Effector CD4-positive, alpha-beta T cell (primary cell): ENCODE results near the gene PIR. TPM values are rescaled to one million over a fixed set of nuclear protein-coding genes. Genes with fewer than 3 reads are reported as not detected.
A peak's percentile ranks its signal among the peaks of the same experiment; 100 is the strongest.

Source experiments
- DNase-seq: peaks from one replicate; pipeline ENCODE4 v3.0.0-alpha.2; 2020
- total RNA-seq: gene quantifications from one replicate; lab custom pipeline; 2026; lab: John Stamatoyannopoulos, UW

The PIR gene
- not detected for total RNA-seq

DNA sequence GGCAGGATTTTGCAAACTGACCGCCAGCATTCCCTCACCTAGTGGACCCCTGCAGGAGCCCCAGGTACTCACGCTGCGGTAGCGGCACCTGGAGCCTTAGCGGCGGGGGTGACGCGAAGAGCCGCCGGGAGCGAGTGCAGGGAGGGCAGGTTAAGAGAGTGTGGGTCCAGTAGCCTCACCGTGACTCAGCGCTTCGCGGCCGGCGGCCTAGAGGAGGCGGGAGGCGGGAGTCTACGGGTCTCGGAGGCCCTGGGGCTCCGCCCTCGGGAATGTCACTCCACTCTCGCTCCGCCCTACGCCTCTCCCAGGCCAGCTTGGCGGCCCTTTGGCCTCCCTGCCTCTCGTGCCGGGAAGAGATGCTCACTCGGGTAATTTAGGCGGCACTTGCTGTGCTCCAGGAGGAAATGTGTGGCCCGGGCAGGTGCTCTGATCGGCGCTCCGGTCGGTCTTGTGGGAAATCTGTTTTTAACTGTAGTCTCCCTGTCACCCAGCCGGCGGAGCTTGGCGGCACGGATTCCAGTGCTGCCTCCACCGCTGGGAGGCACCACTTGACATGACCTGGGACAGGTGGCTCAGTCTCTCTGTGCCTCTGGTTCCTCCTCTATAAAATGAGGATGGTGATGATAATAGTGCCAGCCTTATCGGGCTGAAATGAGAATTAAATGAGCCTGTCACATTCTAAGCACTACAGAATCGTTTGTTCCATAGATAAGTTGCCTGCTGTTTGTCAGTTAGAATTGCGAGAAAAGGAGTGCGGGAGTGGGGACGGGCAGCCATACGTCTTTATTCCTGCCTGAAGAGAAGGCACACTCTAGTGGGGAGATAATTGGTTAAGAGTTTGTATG, at the start of gene PIR:
TSS of gene PIR (minus strand) at position 216 of the 845 bp plus-strand sequence. CDS start 2,076 bp downstream, outside the sequence.
- DNase-seq = no peak

DNA sequence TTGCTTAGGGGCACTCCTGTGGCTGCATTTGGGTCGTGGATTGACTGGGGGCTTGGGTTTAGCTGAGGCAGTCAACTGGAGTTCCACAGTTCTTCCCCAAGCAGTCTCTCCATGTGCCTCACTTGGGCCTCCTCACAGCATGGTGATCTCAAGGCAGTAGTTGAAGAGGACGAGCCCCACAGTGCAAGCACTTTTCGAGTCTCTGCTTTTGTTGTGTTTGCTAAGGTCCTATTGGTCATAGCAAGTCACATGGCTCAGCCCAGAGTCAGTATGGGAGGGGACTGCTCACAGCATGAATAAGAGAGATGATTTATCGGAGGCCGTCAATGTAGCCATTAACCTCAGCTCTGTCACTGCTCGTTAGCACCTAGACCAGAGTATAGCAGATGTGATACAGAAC, 37.2 kb upstream of the PIR start:
- DNase-seq = no peak

DNA sequence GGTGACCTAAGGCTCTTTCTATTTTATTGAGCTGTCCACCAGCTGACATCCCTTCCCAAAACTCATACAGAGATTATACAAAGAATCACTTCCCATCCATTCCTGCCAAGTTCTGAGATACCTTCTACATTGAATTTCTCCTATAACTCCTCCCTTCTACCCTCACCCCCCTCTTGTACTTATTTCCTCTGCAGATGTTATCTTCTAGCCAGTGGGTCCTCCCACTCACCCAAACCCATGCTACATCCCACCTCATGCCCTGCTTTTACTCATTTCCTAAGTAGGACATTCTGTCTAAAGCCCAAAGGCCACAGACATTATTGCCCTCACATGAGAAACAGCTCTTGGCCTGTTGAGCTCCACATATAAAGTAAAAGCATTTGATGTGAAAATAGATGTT, 36.0 kb upstream of the PIR start:
- DNase-seq = no peak

DNA sequence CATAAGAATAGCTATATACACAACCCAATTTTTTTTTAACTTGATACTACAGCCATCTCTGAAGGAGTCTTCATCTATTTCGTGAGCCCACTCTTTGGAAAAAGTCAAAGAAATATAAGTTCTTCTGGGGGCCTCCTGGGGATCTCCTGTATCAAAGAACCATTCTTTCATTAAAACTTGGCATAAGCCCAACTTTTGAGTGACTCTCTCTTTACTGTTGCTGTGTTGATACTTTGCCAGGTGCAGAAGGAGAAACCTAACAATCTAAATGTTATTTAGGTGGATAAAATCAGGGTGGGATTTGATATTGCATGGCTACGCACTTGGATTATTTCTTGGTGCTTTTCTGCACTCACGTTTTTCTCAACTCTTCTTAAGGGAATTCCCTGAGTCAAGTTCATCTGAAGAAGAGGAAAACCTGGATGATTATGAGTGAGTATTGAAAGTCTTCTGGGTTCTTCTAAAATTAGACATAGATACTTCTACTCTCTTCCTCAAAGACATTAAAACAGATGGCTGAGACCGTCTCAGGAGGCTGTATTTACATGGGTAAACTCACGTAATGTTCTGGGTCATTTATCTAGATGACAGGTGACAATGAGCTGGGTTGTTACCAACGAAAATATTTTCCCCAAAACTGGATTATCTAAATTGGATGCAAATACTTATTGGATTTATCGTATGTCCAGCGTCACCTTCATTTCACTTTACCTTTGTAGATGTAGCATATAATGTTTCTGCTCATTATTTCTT, 32.7 kb upstream of the PIR start:
- DNase-seq = no peak

DNA sequence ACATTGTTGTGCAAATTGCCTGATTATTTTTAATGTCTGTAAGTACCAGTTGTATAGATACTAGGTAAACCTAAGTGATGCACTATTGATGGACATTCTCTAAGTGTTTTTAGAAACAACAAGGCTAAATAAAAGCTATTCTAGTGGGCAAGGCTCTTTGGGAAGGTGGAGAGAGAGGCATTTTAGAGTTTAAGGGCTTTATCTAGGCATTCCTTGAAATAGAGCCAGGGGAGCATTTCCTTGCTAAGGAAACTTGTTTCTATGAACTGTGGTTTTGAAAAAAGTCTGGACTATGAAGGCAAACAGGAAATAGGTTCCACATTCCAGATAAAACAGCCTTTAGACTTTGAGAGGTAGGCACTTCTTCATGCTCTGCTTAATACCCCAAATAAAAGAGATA, 31.3 kb upstream of the PIR start:
- no peak for DNase-seq

DNA sequence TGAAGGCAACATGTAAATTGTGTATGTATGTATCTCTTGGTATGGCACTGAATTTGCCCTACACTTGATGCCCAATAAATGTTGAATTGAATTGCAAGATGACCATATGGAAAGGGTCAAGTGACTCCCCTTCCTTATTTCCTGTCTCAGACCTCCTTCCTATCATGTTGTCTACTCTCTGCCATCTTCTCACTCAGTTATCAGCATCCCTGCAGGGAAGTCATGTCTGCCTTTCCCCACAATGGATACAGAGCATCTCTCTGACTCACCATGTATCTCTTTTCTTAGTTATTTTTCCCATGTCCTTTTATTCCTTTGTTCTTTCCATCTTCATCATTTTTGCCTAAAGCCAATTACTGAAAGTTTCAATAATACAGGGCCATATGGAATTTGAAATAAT, 30.0 kb upstream of the PIR start:
- DNase-seq = no peak

DNA sequence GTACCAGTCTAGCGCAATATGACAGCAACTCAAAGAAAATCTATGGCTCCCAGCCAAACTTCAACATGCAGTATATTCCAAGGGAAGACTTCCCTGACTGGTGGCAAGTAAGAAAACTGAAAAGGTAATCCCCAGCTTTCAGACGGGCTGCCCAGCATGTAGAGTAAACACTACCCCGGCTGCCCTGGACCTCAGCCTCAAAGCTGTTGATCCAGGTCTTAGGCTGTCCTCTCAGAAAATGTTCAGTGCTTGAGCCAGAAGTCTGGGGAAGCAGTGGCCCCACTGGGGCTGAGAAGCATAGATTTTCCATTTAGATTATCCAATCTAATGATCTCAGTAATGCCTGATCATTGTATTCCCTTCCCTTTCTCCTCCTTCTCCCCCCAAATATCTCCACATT, 29.3 kb upstream of the PIR start:
- no peak for DNase-seq

DNA sequence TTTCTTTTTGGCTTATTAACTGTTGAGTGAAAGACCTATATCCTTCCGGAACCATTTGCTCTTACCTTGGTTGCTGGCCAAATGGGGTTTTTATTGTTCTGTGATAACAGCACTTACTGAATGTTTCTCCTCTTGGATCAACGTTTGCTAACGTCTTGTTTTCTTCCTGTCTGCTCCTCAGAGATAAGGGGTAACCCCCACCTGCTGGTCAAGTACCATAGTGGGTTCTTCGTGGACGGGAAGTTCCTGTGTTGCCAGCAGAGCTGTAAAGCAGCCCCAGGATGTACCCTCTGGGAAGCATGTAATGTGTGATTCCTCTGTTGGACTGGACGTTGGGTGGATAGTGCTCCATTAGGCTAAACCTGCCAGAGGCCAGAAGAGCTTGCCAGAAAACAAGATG, 22.8 kb upstream of the PIR start:
- no peak for DNase-seq

DNA sequence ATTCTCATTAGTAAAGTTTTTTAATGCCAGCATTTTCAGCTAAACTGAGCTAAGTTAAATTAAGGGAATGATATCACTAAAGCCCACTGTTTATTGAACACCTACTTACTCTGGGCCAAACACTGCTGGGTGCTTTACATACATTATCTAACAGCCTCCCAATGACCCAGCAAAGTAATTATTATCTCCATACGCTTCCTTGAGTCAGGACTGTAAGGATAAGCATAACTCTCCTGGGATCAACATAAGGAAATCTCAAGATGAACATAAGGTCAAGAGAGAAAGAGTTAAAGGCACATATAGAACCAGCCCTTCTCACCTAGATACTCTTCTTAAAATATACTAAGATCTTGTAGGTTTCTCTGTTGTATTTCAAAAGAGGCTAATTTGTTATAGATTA, 21.1 kb upstream of the PIR start:
- no peak for DNase-seq

DNA sequence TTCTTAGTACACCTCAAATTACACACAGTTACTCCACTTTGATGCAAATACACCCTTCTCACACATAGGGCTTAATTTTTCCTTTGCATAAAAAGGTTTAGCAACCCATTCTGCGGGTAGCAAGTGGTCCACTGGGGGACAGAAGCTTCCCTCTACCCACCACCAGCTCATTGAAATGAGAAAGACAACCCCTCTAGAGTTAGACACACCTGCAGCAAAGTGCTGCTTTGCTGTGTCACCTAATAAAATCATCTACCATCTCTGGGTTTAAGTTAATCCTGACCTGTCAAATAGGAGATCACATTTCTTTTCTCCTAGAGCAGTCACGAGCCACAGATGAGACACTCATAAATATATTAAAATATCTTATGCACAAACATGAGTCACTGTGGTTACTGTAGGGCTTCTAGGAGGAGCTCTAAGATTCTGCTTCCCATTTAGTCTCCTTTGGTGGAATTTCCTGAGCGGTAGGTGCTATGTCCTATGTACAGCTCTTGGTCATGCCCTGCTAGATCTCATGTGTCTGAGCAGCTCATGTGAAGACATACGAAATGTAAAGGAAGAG, 19.4 kb upstream of the PIR start:
- no peak for DNase-seq

DNA sequence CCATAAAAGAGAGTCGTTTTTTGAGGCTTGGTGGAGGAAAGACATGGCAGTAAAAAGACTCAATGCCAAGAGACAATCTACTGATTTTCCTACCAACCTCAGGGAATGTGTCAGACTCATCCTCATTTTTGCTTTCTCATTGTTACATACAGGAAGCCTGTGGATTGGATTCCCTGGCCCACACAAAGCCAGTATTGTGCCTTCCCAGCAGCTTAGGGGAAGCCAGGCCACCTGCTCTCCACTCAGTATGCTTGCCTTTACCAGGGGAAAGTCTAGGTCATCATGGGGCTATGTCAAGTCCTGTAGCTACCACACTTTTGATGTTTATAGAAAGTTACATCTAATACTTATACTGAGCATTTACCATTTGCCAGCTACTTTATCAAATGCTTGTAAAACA, 18.4 kb upstream of the PIR start:
- DNase-seq = no peak

DNA sequence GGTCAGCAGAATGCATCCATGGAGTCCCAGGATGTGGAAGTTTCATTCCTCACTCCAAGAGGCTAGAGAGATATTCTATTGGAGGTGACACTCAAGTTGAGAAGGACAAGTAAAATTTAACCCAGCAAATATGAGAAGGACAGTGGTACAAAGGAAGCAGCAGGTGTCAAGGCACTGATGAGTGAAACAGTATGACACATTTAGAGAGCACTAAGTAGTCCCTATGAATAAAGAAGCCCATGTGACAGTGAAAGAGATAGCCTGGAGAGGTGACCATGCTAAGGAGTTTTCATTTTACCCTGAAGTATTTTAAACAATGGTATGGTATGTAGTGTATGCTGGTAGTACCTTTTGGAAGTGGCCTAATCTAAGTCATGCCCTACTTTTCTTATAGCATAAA, 16.7 kb upstream of the PIR start:
- DNase-seq = no peak

DNA sequence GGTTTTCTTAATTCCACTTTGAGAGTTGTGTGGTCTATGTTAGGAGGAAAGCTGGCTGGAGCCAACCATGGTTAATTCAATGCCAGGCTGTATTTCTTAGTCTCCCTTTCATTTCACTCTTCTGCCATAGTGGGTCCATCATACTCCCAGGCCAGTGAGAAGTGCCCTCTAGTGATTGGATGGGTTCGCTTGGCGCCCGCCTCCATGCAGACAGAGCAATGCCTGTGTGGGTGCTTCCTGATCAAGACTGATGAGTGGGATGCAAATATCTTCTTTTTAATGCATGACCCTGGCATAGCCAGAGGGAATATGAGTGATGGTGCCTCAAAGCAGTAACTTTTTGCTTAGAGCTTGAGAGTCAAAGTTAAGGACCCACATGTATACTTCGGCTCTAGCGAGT, 13.9 kb upstream of the PIR start:
- DNase-seq = no peak

DNA sequence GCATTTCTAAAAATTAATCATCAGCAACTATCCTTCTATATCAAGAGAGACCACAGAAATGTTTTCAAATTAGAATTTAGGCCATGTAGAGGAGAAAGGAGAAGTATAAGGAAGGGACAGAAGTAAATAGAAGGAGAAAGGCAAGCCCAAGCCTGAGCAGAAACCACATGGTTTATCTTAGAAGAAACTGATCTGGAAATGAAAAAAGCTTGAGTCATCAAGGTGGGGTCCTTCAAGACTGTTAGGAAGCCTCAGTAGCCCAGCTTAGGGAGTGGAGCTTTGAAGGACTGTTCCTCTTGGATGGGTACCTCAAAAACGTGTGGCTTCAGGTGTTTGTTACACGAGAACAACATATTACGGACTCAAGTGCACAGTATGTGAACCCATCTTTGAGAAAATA, 12.0 kb upstream of the PIR start:
- DNase-seq = no peak

DNA sequence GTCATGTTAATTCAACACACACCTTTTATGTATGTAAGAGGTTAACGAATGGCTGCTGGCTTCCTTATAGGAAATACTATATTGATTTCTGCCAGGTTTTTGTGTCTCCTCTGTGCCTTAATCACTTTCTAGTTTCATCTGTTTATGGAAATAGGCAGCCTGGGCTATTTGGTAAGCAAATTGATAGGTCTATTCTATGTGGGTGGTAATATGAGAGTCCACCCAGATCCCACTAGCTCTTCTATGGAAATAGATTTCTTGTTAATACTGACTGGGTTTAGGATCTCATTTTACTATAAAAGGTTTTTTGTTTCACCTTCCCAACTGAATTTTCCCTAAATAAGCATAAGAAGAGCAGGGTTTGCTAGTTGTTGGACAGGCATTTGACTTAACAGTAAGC, 11.5 kb upstream of the PIR start:
- no peak for DNase-seq

DNA sequence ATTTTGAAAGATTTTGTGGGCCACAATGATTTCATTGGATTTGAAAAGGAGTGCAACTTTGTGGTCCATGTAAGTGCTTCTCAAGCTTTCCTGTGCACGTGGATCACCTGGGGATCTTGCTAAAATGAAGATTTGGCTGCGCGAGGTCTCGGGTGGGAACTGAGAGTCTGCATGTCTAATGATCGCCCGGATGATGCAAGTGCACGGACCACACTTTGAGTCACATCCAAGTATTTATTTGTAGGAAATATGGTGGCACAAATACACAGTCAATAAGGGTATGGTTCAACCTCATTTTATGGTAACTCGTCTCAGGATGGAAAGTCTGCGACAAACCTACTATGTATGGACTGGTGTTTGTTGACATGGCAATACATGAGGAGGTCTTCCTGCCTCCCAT, 8.4 kb upstream of the PIR start:
- DNase-seq = no peak

DNA sequence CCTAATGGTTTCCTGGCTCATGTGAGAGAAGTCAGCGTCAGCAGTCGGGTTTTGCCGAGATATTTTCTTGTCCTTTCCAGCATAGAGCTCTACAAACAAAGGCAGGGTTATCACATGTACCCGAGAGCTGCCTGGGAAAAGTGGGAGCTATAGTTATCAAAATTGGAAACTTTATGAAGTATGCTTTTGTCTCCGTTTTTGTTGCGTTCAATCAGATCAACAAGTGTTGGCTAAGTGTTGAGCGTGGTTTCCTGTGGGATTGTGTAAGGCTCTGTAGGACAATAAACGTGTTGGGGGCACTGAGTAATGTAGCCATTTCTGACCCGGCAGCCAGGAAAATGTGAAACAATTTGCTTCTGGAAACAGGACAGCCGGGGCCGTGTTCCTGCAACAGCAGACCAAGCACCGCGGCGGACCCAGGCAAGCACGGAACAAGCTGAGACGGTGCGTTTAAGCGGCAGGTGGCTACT, 7.4 kb upstream of the PIR start, which contains the start of gene BMX:
TSS of gene BMX (plus strand) at position 311 of the 470 bp plus-strand sequence. CDS start 7,547 bp downstream, outside the sequence.
- no peak for DNase-seq

DNA sequence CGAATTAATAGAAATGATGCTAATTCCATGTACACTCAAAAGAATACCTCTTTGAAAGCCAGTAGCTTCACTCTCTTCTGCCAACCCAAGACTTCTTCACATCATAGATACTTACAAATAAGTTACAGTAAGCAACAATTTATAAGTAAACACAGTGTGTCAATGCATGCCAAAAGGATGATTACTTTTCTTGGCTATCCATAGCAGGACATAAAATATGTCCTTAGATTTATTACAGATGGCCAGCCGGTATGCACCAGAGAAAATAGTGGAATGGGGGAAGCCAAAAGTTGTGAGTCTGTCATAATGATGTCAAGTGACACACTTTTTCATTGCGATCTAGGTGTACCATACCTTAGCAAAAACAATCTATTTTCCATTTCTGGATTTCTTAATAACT, 6.8 kb upstream of the PIR start:
- no peak for DNase-seq

DNA sequence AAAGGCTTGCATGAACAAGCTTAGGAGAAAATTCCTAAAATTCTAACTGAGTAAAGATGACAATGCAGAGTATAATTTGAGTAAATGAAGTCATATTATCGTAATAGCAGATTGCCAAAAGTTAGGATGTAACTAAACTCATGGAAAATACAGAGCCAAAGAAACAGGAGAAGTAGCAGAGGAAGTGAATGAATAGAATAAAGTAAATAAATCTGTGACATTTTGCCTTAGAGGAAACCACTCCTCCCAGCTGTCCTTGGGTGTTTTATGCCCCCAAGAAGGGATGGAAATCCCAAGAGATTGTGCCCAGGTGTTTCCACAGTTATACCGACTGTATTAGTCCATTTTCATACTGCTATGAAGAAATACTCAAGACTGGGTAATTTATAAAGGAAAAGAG, 5.6 kb upstream of the PIR start:
- no peak for DNase-seq

DNA sequence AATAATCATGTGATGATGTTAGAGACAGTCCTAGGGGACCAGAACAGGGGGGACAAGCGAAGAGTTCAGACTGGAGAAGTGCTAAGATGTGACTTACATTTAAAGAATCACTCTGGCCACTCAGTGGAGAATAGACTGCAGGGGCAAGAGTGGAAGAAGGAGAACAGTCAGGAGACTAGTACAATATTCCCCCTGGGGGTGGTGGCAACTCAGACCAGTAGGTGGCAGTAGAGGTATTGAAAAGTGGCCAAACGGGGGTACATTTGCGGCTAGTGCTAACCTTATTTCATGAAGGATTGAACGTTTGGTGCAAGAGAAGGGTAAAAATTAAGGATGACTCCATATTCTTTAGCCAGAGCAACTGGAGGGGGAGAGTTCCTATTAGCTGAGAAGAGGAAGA, 4.7 kb upstream of the PIR start:
- peak; percentile 37 for DNase-seq

DNA sequence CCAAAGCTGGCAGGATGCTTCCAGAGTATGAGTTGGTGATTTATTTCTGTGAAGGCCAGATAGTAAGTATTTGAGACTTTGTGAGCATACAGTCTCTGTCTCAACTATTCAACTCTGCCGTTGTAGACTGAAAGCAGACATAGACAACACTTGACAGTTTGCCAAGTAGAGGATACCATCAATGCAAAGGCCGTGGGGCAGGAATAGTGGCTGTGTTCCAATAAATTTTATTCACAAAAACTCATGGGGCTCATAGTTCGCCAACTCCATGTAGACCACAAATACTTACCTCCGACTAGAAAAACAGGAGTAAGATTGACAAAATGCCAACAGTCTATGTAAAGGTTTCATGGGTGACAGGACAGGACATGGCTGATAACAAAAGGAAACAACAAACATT, 3.7 kb upstream of the PIR start:
- DNase-seq = no peak

DNA sequence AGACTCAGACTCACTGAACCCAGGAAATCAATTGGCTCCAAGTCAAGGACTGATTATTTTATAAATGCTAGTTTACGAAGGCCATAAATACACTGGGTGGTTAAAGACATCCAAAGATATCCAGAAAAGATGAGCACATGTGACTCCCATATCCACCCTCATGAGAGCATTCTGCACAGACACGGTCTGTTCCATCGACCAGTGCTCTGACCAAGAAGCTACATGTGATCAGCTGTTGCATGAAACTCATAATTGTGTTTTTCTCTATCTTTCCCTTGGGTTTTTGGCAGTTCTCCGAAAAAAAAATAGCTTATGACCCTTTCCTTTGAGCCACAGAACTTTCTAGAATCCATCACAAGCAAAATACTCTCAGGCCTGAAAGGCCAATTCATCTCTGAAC, 2.7 kb upstream of the PIR start:
- no peak for DNase-seq

DNA sequence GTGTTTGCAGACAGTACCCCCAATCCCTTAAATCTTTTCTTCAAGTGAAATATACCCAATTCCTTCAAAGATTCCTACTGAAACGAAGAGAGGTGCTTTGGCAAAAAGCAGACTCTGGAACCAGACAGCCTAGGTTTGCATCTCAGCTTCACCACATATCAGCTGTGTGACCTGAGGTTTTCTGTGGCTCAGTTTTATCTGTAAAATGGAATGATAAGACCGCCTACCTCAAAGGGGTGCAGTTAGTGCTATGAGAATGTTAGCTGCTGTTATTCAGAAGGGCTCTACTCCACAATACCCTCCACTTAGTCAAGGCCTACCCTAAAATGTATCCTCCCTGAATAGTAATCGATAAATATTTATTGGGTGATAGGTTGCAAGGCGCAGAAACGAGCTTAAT, 664 bp downstream of the PIR start:
- no peak for DNase-seq

DNA sequence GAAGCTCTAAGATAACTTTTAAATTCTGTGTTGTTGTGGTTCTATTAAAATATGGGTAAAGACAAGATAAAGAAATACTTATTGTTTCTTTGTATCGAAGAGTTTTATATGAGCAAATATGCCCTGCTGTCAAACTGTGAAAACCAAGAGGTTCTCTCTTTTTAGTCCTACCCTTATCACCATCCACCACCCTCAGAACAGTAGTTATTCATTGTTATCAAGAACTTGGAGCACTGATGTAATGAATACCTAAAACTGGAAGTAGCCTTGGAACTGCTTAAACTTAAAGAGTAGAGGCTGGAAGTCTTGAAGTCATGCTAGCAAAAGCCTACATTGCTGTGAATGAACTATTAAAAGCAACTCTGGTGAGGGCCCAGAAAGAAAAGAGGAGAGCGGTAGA, 9.2 kb downstream of the PIR start:
- no peak for DNase-seq
